GM12872 (cell line): ENCODE measurements around the gene APLP2.

ENCODE experiments used
- TF ChIP-seq, protein P1 (sequence below): IDR thresholded peaks from 3 replicates; pipeline ENCODE4 v1.5.1; 2011; ENCODE audit warnings: low read depth, mild to moderate bottlenecking, low read length, moderate library complexity; ENCODE audit not compliant: insufficient read depth

Gene APLP2

GRCh38 chr11:130085671-130086290 is 16.1 kb downstream of the APLP2 start:
- TF ChIP-seq, protein P1, sequence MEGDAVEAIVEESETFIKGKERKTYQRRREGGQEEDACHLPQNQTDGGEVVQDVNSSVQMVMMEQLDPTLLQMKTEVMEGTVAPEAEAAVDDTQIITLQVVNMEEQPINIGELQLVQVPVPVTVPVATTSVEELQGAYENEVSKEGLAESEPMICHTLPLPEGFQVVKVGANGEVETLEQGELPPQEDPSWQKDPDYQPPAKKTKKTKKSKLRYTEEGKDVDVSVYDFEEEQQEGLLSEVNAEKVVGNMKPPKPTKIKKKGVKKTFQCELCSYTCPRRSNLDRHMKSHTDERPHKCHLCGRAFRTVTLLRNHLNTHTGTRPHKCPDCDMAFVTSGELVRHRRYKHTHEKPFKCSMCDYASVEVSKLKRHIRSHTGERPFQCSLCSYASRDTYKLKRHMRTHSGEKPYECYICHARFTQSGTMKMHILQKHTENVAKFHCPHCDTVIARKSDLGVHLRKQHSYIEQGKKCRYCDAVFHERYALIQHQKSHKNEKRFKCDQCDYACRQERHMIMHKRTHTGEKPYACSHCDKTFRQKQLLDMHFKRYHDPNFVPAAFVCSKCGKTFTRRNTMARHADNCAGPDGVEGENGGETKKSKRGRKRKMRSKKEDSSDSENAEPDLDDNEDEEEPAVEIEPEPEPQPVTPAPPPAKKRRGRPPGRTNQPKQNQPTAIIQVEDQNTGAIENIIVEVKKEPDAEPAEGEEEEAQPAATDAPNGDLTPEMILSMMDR = no peak

DNA sequence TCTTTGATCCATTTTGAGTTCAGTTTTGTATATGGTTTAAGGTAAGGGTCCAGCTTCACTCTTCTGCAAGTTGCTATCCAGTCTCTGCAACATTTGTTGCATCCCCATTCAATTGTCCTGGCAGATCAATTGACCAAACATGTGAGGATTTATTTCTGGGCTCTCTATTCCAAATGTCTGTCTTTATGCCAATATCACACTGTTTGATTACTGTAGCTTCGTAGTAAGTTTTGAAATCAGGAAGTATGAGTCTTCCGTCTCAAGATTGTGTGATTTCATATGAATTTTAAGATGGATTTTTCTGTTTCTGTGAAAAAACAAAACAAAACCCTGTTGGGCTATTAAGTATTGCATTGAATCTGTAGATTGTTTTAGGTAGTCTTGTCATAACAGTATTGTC is 17.0 kb downstream of the APLP2 start:
- TF ChIP-seq, protein P1 = no peak

- TF ChIP-seq, protein P1 = no peak
These were observed 17.7 kb downstream of the APLP2 start for GRCh38 chr11:130087294-130087926.

DNA sequence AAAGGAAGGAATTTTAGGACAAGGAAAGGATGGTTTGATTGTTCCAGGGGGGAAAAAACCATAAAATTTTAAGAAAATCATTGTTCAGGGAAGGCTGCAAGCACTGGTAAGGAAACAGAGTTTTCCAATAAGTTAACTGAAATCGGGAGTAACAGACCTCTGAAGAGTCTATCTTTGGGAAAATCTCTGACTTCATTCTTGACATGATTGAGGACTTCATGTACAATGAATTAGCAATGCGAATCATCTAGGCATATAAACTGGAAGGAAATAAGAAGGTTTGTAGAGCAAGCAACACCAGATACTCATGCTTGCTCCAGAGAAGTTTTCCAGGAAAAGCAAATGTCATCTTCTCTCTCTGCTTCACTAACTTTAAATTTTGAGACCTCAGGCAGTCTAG is 18.5 kb downstream of the APLP2 start:
- TF ChIP-seq, protein P1 = no peak

DNA sequence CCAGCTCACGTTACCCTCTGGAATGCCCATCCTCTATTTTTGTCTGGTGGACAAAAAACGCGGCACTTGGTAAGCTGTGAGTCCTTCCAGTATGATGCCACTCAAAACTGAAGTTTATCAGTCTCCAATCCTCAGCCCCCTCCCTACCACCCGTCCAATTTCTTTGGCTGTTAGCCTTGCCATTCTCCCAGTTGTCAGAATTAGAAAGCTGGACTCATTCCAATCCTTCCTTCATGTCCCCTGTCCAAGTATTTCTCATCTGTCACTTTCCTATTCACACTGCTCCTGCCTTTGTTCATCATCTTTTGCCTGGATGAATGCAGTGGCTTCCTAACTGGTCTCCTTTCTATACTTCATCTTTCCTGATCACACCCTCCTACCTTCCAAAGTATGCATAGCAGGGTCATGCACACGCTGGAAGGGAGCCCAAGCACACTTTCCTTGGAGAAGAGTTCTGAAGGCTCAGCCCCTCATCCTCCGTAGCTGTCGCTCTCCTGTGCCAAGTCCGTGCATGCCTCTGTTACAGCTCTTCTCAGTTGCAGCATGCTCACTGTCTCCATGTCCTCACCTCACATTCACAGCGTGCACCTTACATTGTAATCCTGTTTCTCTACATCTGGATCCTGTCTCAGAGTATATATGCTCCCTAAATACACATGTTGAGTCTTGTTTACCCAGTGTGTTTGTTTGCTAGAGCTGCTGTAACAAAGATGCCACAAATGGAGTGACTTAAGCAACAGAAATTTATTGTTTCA is 19.4 kb downstream of the APLP2 start:
- TF ChIP-seq, protein P1 = no peak

DNA sequence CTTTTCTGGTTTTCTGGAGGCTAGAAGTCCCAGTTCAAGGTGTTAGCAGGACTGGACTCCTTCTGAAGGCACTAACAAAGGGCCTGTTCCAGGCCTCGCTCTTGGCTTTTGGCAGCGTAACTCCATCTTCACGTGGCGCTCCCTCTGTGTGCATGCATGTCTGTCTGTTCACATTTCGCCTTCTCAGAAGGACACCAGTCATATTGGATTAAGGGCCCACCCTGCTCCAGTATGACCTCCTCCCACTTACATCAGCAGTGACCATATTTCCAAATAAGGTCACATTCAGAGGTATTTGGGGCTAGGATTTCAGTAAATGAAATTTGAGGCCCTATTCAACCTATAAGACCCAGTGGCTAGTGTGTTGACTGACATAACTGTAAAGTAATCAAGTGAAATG is 20.0 kb downstream of the APLP2 start:
- TF ChIP-seq, protein P1 = no peak

- TF ChIP-seq, protein P1 = no peak
These were observed 23.0 kb downstream of the APLP2 start for GRCh38 chr11:130092661-130093060.
